Activated T-cell treated with anti-CD3 and anti-CD28 coated beads, Interleukin-2, amount 50 U/mL, for 4 hours (primary cell): ENCODE measurements around the gene ELOA2. TPM values are rescaled to one million over a fixed set of nuclear protein-coding genes. Genes with fewer than 3 reads are reported as not detected.

Experiments
- ATAC-seq, 2 donors: fragments of 200-7000 bp; cut with Tn5 transposase; one replicate each; pipeline ENCODE4 v1.10.0; 2021
- DNase-seq: peaks from one replicate; pipeline ENCODE4 v3.0.0-alpha.2; 2020
- H3K27me3 Mint-ChIP-seq: one replicate; pipeline ENCODE4 v1.8.0; 2021; ENCODE audit warnings: low read depth, mixed read lengths
- H3K36me3 Mint-ChIP-seq: one replicate; pipeline ENCODE4 v1.8.0; 2022; ENCODE audit warnings: mixed read lengths; ENCODE audit not compliant: insufficient read depth
- H3K4me1 Mint-ChIP-seq: one replicate; pipeline ENCODE4 v1.8.0; 2021; ENCODE audit warnings: low read depth, mixed read lengths
- H3K4me3 Mint-ChIP-seq: one replicate; pipeline ENCODE4 v1.8.0; 2021; ENCODE audit warnings: mild to moderate bottlenecking, moderate library complexity, mixed read lengths
- H3K9me3 Mint-ChIP-seq: one replicate; pipeline ENCODE4 v1.8.0; 2021; ENCODE audit warnings: mixed read lengths
- total RNA-seq, 3 donors: library from RNA; stranded (reverse); gene quantifications; one replicate each; pipeline ENCODE4 v1.2.1, GENCODE V29; 2021

ELOA2 gene, protein sequence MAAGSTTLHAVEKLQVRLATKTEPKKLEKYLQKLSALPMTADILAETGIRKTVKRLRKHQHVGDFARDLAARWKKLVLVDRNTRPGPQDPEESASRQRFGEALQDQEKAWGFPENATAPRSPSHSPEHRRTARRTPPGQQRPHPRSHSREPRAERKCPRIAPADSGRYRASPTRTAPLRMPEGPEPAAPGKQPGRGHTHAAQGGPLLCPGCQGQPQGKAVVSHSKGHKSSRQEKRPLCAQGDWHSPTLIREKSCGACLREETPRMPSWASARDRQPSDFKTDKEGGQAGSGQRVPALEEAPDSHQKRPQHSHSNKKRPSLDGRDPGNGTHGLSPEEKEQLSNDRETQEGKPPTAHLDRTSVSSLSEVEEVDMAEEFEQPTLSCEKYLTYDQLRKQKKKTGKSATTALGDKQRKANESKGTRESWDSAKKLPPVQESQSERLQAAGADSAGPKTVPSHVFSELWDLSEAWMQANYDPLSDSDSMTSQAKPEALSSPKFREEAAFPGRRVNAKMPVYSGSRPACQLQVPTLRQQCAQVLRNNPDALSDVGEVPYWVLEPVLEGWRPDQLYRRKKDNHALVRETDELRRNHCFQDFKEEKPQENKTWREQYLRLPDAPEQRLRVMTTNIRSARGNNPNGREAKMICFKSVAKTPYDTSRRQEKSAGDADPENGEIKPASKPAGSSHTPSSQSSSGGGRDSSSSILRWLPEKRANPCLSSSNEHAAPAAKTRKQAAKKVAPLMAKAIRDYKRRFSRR
- not detected for total RNA-seq

DNA sequence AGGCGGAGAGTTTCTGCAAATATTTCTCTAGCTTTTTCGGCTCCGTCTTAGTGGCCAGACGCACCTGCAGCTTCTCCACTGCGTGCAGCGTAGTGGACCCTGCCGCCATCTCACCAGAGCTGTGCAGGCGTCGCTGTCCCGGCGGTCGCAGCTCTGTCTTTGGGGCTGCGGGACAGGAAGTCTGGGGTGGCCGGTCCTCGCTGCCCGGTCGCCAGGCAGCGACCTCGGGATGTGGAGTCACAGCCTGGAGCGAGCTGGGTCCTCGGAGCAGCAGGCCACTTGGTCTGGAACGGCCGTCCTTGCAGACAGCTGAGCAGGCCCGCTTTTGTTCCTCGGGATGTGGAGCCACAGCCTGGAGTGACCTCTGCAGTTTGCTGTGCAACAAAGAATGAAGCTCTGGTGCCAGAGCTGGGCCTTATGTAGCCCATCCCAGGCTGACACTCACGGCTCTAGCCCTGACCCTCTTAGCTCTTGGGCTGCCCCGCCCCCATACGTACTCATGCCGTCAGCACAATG, at the start of gene ELOA2:
TSS of gene ELOA2 (minus strand) at position 466 of the 516 bp plus-strand sequence. CDS start at position 109, 357 bp downstream.
- Mint-ChIP-seq H3K9me3 (peaks cover 16% of the 10 kb centered on the region), H3K36me3 (peaks cover 3% of the 10 kb centered on the region), H3K4me1 (no peaks in the 10 kb centered on the region), H3K27me3 (peaks cover 10% of the 10 kb centered on the region), H3K4me3 (no peak within 1 kb of the TSS)
- ATAC-seq, result no peak
- no peak for DNase-seq

DNA sequence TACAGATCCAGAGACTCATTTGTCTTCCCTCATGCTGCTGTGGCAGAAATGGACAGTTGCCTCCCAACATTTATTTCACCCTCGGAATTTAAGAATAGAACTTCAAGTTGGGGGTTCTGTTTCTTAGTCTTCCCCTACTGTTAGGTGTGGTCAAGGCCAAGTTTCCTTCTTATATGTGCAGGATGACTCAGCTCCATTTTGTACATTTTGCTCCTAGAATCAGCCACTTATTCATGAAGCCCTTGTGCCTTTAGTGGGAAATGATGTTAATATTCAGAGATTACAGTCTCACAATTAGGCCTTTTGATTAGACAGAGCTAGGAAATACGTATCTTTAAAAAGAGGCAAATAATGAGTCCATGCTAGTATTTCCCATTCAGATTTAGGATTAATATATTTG, 46.2 kb upstream of the ELOA2 start:
- DNase-seq (no peak), ATAC-seq (no peak)
- Mint-ChIP-seq H3K4me1 (no peaks in the 10 kb centered on the region), H3K27me3 (no peaks in the 10 kb centered on the region), H3K36me3 (peaks cover 4% of the 10 kb centered on the region), H3K4me3 (no peak overlapping the region), H3K9me3 (no peaks in the 10 kb centered on the region)

DNA sequence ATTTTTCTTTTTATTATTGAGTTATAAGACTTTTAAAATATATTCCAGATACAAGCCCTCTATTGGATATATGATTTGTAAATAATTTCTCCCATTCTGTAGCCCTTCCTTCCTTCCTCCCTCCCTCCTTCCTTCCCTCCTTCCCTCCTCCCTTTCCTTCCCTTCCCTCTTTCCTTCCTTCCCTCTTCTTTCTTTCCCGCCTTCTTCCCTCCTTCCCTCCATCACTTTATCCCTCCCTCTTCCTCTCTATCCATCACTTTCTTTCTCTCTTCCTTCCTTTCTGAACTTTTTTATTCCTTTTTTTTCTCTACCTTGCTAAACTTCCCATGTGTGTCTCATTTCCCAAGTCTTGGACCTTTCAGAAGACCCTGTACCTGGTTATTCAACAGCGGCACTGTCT, 45.5 kb upstream of the ELOA2 start:
- H3K4me3 Mint-ChIP-seq, result no peak overlapping the region
- no peaks in the 10 kb centered on the region for H3K27me3 Mint-ChIP-seq
- H3K9me3 Mint-ChIP-seq, result no peaks in the 10 kb centered on the region
- H3K4me1 Mint-ChIP-seq, result no peaks in the 10 kb centered on the region
- H3K36me3 Mint-ChIP-seq, result peaks cover 3% of the 10 kb centered on the region
- DNase-seq (no peak), ATAC-seq (no peak)

DNA sequence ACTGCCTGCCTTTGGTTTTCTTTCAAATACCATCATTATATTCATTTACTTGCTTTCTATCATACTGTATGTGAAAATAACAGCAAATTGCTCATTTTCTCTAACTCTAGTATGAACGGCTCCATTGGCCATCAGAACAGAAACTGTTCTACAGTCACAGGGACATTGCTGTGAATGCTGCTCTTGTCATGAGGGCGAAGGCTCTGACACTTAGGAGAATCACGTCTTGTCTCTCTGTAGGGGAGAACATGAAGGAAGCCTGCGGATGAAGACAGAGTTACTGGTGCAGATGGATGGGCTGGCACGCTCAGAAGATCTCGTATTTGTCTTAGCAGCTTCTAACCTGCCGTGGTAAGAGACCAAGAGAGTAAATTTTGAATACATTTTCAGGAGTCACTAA, 41.7 kb upstream of the ELOA2 start:
- Mint-ChIP-seq H3K36me3 (no peaks in the 10 kb centered on the region), H3K4me3 (no peak overlapping the region)
- ATAC-seq, result no peak

DNA sequence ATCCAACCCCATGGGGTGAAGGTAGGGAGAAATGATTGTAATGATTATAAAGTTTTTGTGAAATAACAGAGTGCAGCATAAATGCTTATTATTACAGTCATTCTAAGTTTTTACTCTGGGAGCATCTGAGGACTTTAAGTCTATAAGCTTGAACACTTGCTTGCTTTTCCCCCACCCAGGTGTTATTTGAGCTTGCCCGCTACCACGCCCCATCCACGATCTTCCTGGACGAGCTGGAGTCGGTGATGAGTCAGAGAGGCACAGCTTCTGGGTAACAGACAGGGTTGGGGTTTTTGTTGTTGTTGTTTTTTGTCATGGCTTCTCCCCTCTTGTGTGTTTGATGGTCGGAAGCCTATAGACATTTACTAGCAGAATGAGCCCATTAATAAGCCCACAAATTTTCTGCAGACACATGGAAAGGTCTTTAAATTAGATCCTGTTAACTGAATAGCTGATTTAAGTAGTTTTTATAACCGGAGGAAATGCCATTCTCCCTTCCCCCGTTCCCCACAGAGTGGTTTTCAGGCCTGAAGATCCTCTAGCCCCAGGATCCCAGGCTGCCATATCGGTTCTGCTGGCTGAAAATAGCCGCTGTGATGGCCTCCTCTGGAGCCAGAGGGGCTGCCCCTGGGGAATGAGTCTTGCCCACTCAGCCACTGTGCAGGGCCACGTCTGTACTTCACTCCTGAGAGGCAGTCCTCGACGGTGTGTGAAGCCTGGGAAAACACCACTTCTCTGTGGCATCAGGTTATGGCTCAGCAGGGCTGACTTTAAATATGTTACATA, 39.9 kb upstream of the ELOA2 start:
- Mint-ChIP-seq H3K4me3 (no peak overlapping the region), H3K36me3 (no peaks in the 10 kb centered on the region), H3K27me3 (peaks cover 7% of the 10 kb centered on the region), H3K9me3 (no peaks in the 10 kb centered on the region), H3K4me1 (no peaks in the 10 kb centered on the region)
- DNase-seq, result no peak
- no peak for ATAC-seq

More for the DNA sequence above, 41.7 kb upstream of the ELOA2 start:
- no peak for DNase-seq
- Mint-ChIP-seq H3K9me3 (no peaks in the 10 kb centered on the region), H3K27me3 (peaks cover 2% of the 10 kb centered on the region), H3K4me1 (no peaks in the 10 kb centered on the region)

DNA sequence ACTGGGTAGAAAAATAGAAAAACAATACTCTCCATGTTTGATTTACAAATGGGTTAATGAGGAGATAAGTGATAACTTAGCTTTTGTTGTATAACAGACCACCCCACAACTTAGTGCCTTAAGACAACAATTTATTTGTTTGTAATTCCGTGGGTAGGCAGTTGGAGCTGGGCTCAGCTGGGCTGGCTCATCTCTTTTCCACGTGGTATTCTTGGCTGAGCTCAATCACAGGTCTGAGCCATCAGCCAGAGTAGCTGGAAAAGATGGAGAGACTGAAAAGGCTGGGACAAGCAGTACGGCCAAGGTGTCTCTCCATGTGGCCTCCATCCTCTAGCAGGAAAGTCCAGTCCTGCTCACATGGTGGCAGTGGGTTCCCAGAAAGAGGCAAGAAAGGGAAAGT, 32.2 kb upstream of the ELOA2 start:
- Mint-ChIP-seq H3K36me3 (no peaks in the 10 kb centered on the region), H3K9me3 (no peaks in the 10 kb centered on the region), H3K4me3 (no peak overlapping the region), H3K27me3 (peaks cover 5% of the 10 kb centered on the region), H3K4me1 (no peaks in the 10 kb centered on the region)
- DNase-seq (no peak), ATAC-seq (no peak)

DNA sequence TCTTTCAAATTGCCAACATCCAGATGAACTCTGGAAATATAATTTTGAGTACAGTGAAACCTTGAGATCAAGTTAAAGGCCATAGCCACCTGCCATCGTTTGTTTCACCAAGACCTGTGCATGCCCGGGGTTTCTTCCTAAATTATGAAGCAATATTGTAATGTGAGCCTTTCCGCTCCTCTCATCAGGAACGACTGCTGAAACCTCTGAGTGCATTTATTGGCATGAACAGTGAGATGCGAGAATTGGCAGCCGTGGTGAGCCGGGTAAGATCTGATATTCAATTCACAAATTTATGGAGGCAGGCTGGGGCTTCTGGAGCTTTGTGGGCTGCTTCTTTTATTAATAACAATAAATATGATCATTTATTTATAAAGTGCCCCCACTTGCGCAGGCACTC, 27.7 kb upstream of the ELOA2 start:
- no peak for DNase-seq
- no peaks in the 10 kb centered on the region for H3K9me3 Mint-ChIP-seq
- ATAC-seq, result no peak

DNA sequence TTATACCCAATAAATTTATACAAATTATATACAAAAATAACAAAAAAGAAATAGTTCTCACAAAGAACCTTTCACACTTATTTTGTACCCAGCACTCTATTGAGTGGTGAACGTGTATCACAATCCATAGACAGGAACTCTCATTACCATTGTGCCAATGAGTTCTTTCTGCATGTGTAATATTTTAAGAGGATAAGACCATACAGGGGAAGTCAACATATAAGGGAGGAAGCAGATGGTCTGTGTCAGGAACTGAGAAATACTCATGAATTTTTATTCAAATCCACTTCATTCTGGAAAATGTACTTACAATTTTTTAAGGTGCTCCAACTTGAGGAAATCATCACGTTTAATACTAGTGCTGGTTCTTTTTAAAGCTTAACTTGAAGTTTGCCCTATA, 27.1 kb upstream of the ELOA2 start:
- Mint-ChIP-seq H3K4me3 (no peak overlapping the region), H3K36me3 (no peaks in the 10 kb centered on the region), H3K9me3 (no peaks in the 10 kb centered on the region), H3K27me3 (no peaks in the 10 kb centered on the region), H3K4me1 (no peaks in the 10 kb centered on the region)
- ATAC-seq (no peak), DNase-seq (no peak)

More for the DNA sequence above, 27.7 kb upstream of the ELOA2 start:
- Mint-ChIP-seq H3K27me3 (no peaks in the 10 kb centered on the region), H3K4me3 (no peak overlapping the region), H3K4me1 (no peaks in the 10 kb centered on the region), H3K36me3 (no peaks in the 10 kb centered on the region)

DNA sequence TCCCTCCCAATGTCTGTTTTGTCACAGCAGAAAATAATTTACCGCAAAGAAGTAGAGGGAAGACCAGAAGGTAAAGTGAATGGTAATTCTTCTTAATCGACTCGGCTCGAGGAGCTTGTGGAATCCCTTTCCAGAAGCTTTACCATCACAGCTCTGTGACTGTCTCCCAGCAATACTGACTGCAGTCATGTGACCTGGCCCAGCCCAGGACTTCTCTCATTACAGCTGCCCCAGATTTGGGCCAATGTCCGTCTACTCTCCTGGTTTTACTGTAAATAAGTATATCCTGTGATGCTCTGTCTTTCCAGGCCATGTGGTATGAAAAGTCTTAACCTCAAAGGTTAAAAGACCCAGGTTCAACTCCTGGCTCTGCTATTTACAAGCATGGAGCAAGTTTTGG, 18.9 kb upstream of the ELOA2 start:
- DNase-seq (no peak), ATAC-seq (no peak)
- Mint-ChIP-seq H3K9me3 (no peaks in the 10 kb centered on the region), H3K4me3 (no peak overlapping the region), H3K27me3 (no peaks in the 10 kb centered on the region), H3K4me1 (no peaks in the 10 kb centered on the region), H3K36me3 (no peaks in the 10 kb centered on the region)

DNA sequence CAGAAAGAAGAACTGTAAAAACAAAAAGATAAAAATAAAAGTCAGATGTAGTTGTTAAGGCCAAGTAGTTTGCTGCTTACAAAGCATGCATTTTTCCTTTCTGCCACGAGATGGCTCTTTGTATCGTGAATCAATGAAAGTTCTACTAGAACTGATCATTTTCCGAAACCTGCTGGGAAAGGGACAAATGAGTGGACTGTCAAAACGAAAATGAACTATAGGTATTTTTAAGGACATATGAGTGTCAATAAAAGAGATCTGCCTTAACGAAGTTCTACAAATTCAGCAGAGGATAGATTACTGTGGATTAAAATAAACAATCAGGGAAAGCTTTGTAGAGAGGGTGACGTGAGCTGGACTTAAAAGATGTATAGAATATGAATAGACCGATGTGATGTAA, 15.0 kb upstream of the ELOA2 start:
- H3K4me3 Mint-ChIP-seq, result no peak overlapping the region
- no peaks in the 10 kb centered on the region for H3K9me3 Mint-ChIP-seq
- ATAC-seq, result no peak
- no peaks in the 10 kb centered on the region for H3K4me1 Mint-ChIP-seq
- no peaks in the 10 kb centered on the region for H3K27me3 Mint-ChIP-seq
- DNase-seq, result no peak
- H3K36me3 Mint-ChIP-seq, result no peaks in the 10 kb centered on the region

DNA sequence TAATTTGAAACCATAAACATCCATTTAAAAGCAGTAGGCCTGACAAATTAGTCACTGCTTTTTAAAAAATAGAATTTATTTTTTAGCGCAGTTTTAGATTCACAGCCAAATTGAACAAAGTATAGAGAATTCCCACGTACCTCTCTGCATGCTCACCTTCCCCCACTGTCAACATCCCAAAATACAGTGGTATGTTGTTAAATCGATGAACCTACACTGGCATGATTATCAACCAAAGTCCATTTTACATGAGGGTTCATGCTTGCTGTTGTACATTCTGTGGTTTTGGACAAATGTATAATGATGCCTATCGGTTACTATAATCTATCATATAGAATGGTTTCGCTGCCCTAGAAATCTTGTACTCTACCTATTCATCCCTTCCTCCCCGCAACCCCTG, 5.6 kb upstream of the ELOA2 start:
- DNase-seq, result no peak
- H3K4me3 Mint-ChIP-seq, result no peak overlapping the region

DNA sequence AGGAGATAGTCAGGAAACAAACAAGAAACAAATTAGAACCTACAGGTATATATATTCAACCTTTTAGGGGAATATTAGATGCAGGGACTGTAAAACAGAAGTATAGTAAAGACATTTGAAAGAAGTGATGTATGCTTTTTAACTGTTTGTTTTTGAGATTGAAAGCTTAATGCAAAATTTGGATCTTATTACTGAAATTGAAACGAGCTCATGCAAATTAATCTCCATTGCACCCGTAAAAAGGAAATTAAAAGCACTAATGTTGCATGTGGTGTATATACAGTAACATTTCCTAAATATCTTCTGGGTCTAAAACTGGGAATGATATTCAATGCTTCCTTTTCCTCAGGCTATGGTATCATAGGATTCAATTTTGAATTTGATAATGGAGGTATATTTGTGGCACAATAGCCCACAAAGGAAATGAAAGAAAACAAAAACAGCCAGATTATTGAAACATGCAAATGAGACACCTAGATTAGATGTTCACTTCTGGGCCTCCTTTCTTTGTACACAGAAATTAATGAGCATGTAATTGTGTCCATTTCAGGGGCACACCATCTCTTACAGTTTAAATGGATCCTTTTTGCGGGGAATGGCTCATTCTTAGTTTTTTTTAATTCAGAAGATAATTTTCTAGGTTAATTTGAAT, 1.6 kb upstream of the ELOA2 start:
- H3K36me3 Mint-ChIP-seq, result no peaks in the 10 kb centered on the region
- H3K9me3 Mint-ChIP-seq, result peaks cover 7% of the 10 kb centered on the region
- DNase-seq (no peak), ATAC-seq (no peak)
- no peaks in the 10 kb centered on the region for H3K4me1 Mint-ChIP-seq
- H3K4me3 Mint-ChIP-seq, result no peak overlapping the region
- H3K27me3 Mint-ChIP-seq, result peaks cover 10% of the 10 kb centered on the region

More for the DNA sequence above, 5.6 kb upstream of the ELOA2 start:
- no peak for ATAC-seq
- H3K36me3 Mint-ChIP-seq, result no peaks in the 10 kb centered on the region
- peaks cover 4% of the 10 kb centered on the region for H3K9me3 Mint-ChIP-seq
- peaks cover 10% of the 10 kb centered on the region for H3K27me3 Mint-ChIP-seq
- H3K4me1 Mint-ChIP-seq, result no peaks in the 10 kb centered on the region

DNA sequence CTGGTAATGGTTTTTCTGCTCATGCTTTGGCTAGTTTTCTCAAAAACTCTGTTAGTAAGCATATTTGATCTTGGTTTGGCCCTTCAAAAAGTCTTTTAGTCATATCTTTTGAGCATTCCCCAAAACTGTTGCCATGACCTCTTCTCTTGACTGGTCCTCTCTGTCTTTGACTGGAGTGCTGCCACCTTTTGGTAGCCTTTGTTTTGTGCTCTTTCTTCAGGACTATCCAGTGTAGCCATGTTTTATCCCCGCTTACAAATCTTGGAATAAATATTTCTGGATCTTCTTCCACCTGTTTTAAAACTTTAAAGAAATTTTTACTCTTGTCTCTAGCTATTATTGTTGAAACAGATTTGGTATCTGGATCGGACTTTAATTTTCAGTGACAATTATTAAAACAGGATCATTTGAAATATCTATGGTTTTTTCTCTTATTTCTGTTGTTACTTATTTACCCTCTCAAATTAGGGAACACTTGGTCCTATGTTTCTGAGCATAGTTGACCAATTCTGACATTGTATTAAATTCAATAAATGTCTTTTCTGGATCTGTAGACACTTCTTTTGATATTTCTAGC, 965 bp upstream of the ELOA2 start:
- H3K27me3 Mint-ChIP-seq, result peaks cover 10% of the 10 kb centered on the region
- H3K36me3 Mint-ChIP-seq, result no peaks in the 10 kb centered on the region
- H3K9me3 Mint-ChIP-seq, result peaks cover 13% of the 10 kb centered on the region
- H3K4me3 Mint-ChIP-seq, result no peak overlapping the region
- DNase-seq (no peak), ATAC-seq (no peak)
- no peaks in the 10 kb centered on the region for H3K4me1 Mint-ChIP-seq
